Measurements from ENCODE around the gene CHRNB1. TPM values are rescaled to one million over a fixed set of nuclear protein-coding genes. Genes with fewer than 3 reads are reported as not detected.

Gene CHRNB1
- total RNA-seq, 2 donors from 2014 or later = 12.1 to 17.6 TPM

DNA sequence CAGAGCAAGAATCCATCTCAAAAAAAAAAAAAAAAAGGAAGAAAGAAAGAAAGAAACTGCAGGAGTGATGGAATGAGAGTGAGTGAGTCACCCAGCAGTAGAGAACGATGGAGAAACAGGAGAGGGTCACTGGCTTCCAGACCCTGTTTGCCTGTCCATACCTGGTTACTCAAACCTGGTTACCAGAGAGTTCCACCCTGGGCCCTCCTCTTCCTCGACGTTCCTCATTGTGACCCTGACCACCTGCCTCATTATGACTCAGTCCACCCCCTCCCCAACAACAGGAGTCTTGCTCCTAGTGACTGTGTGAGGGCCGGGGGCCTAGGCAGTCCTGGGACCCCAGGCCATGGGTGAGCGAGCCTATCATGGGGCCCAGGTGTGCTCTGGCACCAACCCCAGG, 16.3 kb upstream of the CHRNB1 start, which contains the start of gene SPEM3:
Gene SPEM3, plus strand, starts transcription at position 301 of the 400 bp plus-strand sequence. Its CDS starts 46 bp downstream, at position 347.
- DNase-seq (ENCODE audit: low spot score in 2 of 2) = no peak
- H3K27ac Mint-ChIP-seq = peak within 1 kb of the TSS in 1 of 2 donors; percentile 55

DNA sequence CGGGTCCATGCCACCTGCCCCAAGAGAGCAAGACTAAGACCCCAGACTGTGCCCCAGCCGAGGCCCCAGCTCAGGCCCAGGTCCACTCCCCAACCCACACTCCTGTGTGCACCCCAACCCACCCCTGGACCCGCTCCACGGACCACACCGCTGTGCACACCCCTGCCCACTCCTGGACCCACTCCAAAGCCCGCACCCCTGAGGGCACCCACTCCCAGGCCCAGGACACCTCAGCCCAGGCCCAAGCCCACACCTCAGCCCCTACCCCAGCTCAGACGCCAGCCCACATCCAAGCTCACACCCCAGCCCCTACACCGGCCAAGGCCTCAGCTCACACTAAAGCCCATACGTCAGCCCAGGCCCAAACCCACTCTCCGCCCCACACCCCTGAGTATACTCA, 15.1 kb upstream of the CHRNB1 start:
- H3K36me3 Mint-ChIP-seq = no peaks in the 10 kb centered on the region
- no peaks in the 10 kb centered on the region for H3K9me3 Mint-ChIP-seq
- H3K27ac Mint-ChIP-seq = no peak overlapping the region
- ATAC-seq (peak in 1 of 2 donors; percentile 32), DNase-seq (ENCODE audit: low spot score in 2 of 2) (no peak)

More for the DNA sequence above, 16.3 kb upstream of the CHRNB1 start, which contains the start of gene SPEM3:
- no peaks in the 10 kb centered on the region for H3K36me3 Mint-ChIP-seq
- ATAC-seq = no peak
- no peaks in the 10 kb centered on the region for H3K9me3 Mint-ChIP-seq

DNA sequence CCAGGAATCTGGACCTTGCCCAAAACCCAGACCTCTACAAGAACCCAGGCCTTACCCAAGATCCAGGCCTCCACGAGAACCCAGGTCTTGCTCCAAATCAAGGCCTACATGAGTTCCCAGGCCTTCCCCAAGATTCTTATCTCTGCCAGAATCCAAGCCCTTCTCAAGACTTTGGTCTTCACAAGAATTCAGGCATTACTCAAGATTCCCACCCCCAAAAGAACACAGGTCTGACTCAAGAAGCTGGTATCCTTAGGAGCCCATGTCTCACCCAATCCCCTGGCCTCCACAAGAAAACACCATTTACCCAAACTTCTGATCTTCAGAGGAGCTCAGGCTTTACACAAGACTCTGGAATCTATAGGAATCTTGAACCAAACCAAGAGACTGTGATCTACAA, 13.6 kb upstream of the CHRNB1 start:
- Mint-ChIP-seq H3K9me3 (no peaks in the 10 kb centered on the region), H3K27ac (no peak overlapping the region), H3K36me3 (no peaks in the 10 kb centered on the region)
- no peak for ATAC-seq
- DNase-seq (ENCODE audit: low spot score in 2 of 2) = no peak

- DNase-seq (ENCODE audit: low spot score in 2 of 2) (no peak), ATAC-seq (no peak)
- Mint-ChIP-seq H3K9me3 (no peaks in the 10 kb centered on the region), H3K27ac (peak overlapping the region in 1 of 2 donors; percentile 12), H3K36me3 (no peaks in the 10 kb centered on the region)
Measured at GRCh38 chr17:7432296-7432695, 12.6 kb upstream of the CHRNB1 start.

DNA sequence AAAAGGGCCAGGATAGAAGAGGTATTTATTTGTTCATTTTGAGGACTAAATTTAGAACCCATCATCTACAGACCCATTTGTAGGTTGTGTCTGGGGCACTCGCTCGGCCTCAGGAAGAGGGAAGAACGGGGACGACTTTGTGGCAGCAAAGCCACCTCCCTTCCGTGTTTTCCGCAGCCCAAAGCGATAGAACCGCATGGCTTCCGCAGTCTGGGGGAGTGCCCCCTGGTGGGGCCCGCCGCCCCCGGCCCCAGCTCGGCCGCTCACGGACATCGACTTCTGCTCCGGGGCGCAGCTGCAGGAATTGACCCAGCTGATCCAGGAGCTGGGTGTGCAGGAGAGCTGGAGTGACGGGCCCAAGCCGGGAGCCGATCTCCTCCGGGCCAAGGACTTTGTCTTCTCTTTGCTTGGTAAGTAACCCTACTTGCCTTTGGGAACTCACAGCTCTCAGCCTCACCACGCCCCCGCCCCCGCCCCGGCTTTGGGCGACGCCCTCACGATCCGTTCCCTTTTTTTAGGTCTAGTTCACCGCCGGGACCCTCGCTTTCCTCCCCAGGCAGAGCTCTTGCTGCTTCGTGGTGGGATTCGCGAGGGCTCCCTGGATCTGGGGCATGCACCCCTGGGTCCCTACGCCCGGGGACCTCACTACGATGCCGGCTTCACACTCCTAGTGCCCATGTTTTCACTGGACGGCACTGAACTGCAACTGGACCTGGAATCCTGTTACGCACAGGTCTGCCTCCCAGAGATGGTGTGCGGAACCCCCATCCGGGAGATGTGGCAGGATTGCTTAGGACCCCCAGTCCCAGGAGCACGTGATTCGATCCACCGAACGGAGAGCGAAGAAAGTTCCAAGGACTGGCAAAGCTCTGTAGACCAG, 8.9 kb upstream of the CHRNB1 start:
- Mint-ChIP-seq H3K27ac (peak overlapping the region; percentile 93 to 95), H3K9me3 (no peaks in the 10 kb centered on the region), H3K36me3 (peaks cover 8 to 17% of the 10 kb centered on the region in 2 donors)
- ATAC-seq (peak; percentile 37 to 46), DNase-seq (ENCODE audit: low spot score in 2 of 2) (peak; percentile 66 to 76)

DNA sequence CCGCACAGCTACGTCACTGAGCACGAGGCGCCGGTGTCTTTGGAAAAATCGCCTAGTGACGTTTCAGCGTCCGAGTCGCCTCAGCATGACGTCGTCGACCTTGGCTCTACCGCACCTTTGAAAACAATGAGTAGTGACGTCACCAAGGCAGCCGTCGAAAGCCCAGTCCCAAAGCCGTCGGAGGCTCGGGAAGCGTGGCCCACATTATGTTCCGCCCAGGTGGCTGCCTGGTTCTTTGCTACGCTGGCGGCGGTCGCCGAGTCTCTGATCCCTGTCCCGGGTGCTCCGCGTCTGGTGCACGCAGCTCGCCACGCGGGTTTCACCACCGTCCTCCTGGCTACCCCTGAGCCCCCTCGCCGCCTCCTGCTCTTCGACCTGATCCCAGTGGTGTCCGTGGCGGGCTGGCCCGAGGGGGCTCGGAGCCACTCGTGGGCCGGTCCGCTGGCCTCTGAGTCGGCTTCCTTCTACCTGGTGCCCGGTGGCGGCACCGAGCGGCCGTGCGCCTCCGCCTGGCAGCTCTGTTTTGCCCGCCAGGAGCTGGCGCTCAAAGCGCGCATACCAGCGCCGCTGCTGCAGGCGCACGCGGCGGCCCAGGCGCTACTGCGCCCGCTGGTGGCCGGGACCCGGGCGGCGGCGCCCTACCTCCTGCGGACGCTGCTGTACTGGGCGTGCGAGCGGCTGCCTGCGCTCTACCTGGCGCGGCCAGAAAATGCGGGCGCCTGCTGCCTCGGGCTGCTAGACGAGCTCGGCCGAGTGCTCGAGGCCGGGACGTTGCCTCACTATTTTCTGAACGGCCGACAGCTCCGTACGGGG, 8.1 kb upstream of the CHRNB1 start:
- Mint-ChIP-seq H3K9me3 (no peaks in the 10 kb centered on the region), H3K27ac (peak overlapping the region; percentile 93 to 95), H3K36me3 (peaks cover 8 to 17% of the 10 kb centered on the region in 2 donors)
- peak; percentile 73 to 75 for ATAC-seq
- peak; percentile 86 to 87 for DNase-seq (ENCODE audit: low spot score in 2 of 2)

GRCh38 chr17:7437369-7437863, 7.4 kb upstream of the CHRNB1 start:
- no peaks in the 10 kb centered on the region for H3K9me3 Mint-ChIP-seq
- H3K27ac Mint-ChIP-seq = peak overlapping the region in 1 of 2 donors; percentile 86
- ATAC-seq (no peak), DNase-seq (ENCODE audit: low spot score in 2 of 2) (no peak)
- peaks cover 8 to 17% of the 10 kb centered on the region in 2 donors for H3K36me3 Mint-ChIP-seq

DNA sequence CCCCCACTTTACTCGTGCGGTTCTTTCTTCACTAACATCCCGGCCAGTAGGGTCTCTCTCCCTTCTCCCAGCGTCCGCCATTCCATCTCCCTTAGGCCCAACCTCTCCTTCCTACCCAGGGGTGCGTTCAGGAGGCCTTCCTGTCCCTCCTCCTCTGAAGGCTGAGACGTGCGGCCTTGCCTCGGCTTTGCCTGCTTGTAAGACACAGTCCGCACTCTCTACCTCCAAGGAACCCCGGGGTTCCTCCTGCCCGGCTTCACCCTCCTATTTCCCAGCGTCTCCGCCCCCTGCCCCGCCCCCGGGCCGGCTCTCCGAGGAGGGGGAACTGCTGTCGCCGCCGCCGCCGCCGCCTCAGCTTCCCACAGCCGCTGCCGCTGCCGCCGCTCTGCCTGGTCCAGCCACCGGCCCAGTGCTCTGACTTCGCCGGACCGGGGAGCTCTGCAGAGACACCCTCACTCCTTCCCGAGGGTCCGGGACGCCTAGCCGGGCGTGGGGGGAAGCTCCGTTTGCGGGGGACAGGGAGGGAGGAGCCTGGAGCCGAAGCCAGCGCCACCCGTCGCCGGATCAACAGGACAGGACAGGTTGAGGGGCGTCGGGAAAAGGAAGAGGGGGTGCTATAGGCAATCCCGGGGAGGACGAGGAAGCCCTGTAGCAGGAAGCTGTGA, 6.8 kb upstream of the CHRNB1 start:
- peaks cover 8 to 17% of the 10 kb centered on the region in 2 donors for H3K36me3 Mint-ChIP-seq
- peak overlapping the region in 1 of 2 donors; percentile 86 for H3K27ac Mint-ChIP-seq
- H3K9me3 Mint-ChIP-seq = no peaks in the 10 kb centered on the region
- DNase-seq (ENCODE audit: low spot score in 2 of 2) = peak in 1 of 2 donors; percentile 87
- ATAC-seq = peak in 1 of 2 donors; percentile 31

GRCh38 chr17:7438656-7439460, 6.0 kb upstream of the CHRNB1 start:
- peak overlapping the region in 1 of 2 donors; percentile 57 for H3K27ac Mint-ChIP-seq
- peaks cover 8 to 25% of the 10 kb centered on the region in 2 donors for H3K36me3 Mint-ChIP-seq
- ATAC-seq (no peak), DNase-seq (ENCODE audit: low spot score in 2 of 2) (no peak)
- H3K9me3 Mint-ChIP-seq = no peaks in the 10 kb centered on the region

DNA sequence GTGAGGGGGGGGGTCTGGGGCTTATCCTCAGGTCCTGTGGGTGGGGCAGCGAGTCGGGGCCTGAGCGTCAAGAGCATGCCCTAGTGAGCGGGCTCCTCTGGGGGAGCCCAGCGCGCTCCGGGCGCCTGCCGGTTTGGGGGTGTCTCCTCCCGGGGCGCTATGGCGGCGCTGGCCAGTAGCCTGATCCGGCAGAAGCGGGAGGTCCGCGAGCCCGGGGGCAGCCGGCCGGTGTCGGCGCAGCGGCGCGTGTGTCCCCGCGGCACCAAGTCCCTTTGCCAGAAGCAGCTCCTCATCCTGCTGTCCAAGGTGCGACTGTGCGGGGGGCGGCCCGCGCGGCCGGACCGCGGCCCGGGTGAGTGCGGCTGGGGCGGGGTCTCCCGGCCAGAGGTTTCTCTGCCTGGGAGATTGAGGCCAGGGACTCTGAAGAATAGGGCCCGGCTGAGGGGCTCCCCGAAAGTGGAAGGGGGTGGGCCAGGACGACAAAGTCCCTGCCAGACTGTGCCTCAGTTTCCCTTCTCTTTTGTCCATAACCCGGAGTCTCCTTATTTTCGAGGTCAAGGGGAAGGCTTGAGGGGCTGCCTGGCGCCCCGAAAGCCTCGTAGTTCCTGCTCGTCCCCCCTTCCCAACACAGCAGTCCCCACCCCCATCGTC, 5.3 kb upstream of the CHRNB1 start, which contains the start of gene FGF11:
Gene FGF11, plus strand, starts transcription at position 51 of the 651 bp plus-strand sequence. Its CDS starts 109 bp downstream, at position 160.
- ATAC-seq (no peak), DNase-seq (ENCODE audit: low spot score in 2 of 2) (no peak)
- Mint-ChIP-seq H3K27ac (peak within 1 kb of the TSS in 1 of 2 donors; percentile 68), H3K36me3 (peaks cover 8 to 27% of the 10 kb centered on the region in 2 donors), H3K9me3 (no peaks in the 10 kb centered on the region)

- Mint-ChIP-seq H3K36me3 (peaks cover 8 to 27% of the 10 kb centered on the region in 2 donors), H3K27ac (peak overlapping the region in 1 of 2 donors; percentile 68), H3K9me3 (no peaks in the 10 kb centered on the region)
- DNase-seq (ENCODE audit: low spot score in 2 of 2) (peak in 1 of 2 donors; percentile 54), ATAC-seq (no peak)
Measured at GRCh38 chr17:7440113-7440833, 4.6 kb upstream of the CHRNB1 start.

- no peaks in the 10 kb centered on the region for H3K9me3 Mint-ChIP-seq
- H3K36me3 Mint-ChIP-seq = peaks cover 8 to 27% of the 10 kb centered on the region in 2 donors
- no peak for ATAC-seq
- DNase-seq (ENCODE audit: low spot score in 2 of 2) = no peak
- H3K27ac Mint-ChIP-seq = no peak overlapping the region
Measured at GRCh38 chr17:7440834-7441195, 4.0 kb upstream of the CHRNB1 start.

DNA sequence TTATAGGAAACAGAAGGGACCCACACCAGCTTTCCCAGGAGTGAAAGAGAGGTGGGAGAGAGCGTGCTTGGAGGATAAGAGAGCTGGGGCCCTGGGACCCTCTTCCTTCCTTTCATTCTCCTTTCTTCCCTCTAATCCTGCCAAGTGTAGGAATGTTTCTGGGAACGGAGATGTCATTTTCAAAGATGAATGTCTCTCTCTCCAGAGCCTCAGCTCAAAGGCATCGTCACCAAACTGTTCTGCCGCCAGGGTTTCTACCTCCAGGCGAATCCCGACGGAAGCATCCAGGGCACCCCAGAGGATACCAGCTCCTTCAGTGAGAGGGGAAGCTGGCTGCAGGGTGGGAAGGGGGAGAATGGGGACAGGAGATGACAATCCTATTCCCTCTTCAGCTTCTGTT, 3.6 kb upstream of the CHRNB1 start:
- H3K27ac Mint-ChIP-seq = no peak overlapping the region
- no peaks in the 10 kb centered on the region for H3K9me3 Mint-ChIP-seq
- H3K36me3 Mint-ChIP-seq = peaks cover 8 to 27% of the 10 kb centered on the region in 2 donors
- DNase-seq (ENCODE audit: low spot score in 2 of 2) = no peak
- no peak for ATAC-seq

DNA sequence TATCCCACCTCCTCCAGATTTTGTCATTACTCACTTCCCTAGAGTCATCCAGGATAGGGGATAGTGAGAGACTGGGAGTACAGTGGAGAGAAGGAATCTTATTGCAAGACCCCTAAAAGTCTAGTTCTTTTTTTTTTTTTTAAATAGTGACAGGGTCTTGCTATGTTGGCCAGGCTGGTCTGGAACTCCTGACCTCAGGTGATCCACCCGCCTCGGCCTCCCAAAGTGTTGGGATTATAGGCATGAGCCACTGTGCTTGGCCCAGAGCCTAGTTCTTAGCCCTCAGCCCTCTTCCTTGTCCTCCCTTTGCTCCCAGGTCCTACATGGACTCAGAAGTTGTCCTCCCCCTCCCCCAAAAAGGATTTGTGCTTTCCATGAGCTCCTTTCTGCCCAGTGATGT, 2.7 kb upstream of the CHRNB1 start:
- no peaks in the 10 kb centered on the region for H3K9me3 Mint-ChIP-seq
- DNase-seq (ENCODE audit: low spot score in 2 of 2) (no peak), ATAC-seq (no peak)
- H3K27ac Mint-ChIP-seq = no peak overlapping the region
- H3K36me3 Mint-ChIP-seq = peaks cover 8 to 27% of the 10 kb centered on the region in 2 donors

Data from activated naive CD4-positive, alpha-beta T cell treated with anti-CD3 and anti-CD28 coated beads, Interleukin-2, amount 50 U/mL, for 72 hours (primary cell).